K562 (cell line): Measurements from ENCODE around the gene GAK. TPM values are rescaled to one million over a fixed set of nuclear protein-coding genes. Genes with fewer than 3 reads are reported as not detected.
A peak's percentile ranks its signal among the peaks of the same experiment; 100 is the strongest.

Source experiments
- ATAC-seq: fragments of 200-7000 bp; cut with Tn5 transposase; 3 replicates; pipeline ENCODE4 v1.9.1; 2020; ENCODE audit warnings: moderate library complexity
- BruUV-seq: library from RNA; stranded (reverse); fragments of 400-500 nt; replicated peaks from 2 replicates; lab custom pipeline; 2021; lab: Mats Ljungman, UMichigan
- CTCF ChIA-PET: fragments of 300-600 bp; formaldehyde crosslinking; extraction: SDS; loops from one replicate; lab custom pipeline; 2021; ENCODE audit warnings: low intra/inter-chr PET ratio; lab: Yijun Ruan, JAX
- POLR2A ChIA-PET: fragments of 300-600, 350-650 bp; sonication (Branson Sonifier 250); formaldehyde crosslinking; extraction: SDS; loops from one replicate; lab custom pipeline; 2021; ENCODE audit warnings: antibody characterized with exemption, inconsistent platforms; lab: Yijun Ruan, JAX
- DNase-seq, 4 experiments: peaks; one replicate each; pipeline versions ENCODE4 v3.0.0 to v3.0.0-alpha.2; 2011 to 2018; ENCODE audit warnings: low spot score in 3 of 4, mixed read lengths in 3 of 4; ENCODE audit errors: extremely low read depth in 1 of 4
- FAIRE-seq: peaks from 2 replicates; lab custom pipeline; 2011; peaks lifted over from hg19 to GRCh38; lab: Jason Lieb, UNC
- H2AFZ ChIP-seq: 2 replicates; pipeline ENCODE4 v1.6.0; 2011; ENCODE audit warnings: low read depth, low read length, control low read depth, inconsistent platforms
- H3K27ac ChIP-seq: fragments of 200-600 bp; 3 replicates; pipeline ENCODE4 v1.8.0; 2011; ENCODE audit warnings: low read depth, mild to moderate bottlenecking, control low read depth, inconsistent platforms, low read length, moderate library complexity, mixed read lengths; ENCODE audit errors: extremely low read depth
- H3K27me3 ChIP-seq, 2 experiments: fragments of 300-600 bp in 1 of 2; 2 replicates in 1 of 2; 3 replicates in 1 of 2; pipeline versions ENCODE4 v1.6.0 to v1.8.0; 2011; ENCODE audit warnings: inconsistent platforms in 2 of 2, low read length in 2 of 2, mild to moderate bottlenecking in 1 of 2, mixed read lengths in 1 of 2, moderate library complexity in 1 of 2; ENCODE audit not compliant: control insufficient read depth in 2 of 2, insufficient read depth in 2 of 2
- H3K36me3 ChIP-seq: fragments of 300-600 bp; 3 replicates; pipeline ENCODE4 v1.8.0; 2011; ENCODE audit warnings: mild to moderate bottlenecking, low read length, inconsistent platforms; ENCODE audit not compliant: control insufficient read depth, insufficient read depth
- H3K4me1 ChIP-seq, 2 experiments: fragments of 200-600 bp in 1 of 2; replicated peaks in 1 of 2; 2 replicates in 1 of 2; 3 replicates in 1 of 2; pipeline versions ENCODE4 v1.5.1 to v1.8.0; 2011; ENCODE audit warnings: inconsistent platforms in 2 of 2, low read length in 2 of 2, mild to moderate bottlenecking in 1 of 2, mixed read lengths in 1 of 2, moderate library complexity in 1 of 2; ENCODE audit not compliant: control insufficient read depth in 2 of 2, insufficient read depth in 2 of 2
- H3K4me2 ChIP-seq: 2 replicates; pipeline ENCODE4 v1.6.1; 2011; ENCODE audit warnings: low read length, control low read depth, inconsistent platforms, mixed read lengths; ENCODE audit not compliant: insufficient read depth
- H3K4me3 ChIP-seq: fragments of 200-600 bp; sonication (generic), shearing (Covaris generic); 2 replicates; pipeline ENCODE4 v1.5.1; 2016; ENCODE audit warnings: control low read depth, inconsistent platforms
- H3K79me2 ChIP-seq: fragments of 200-600 bp; 3 replicates; pipeline ENCODE4 v1.8.0; 2011; ENCODE audit warnings: low read length, inconsistent platforms; ENCODE audit not compliant: control insufficient read depth, insufficient read depth
- H3K9ac ChIP-seq, 2 experiments: 2 replicates each; pipeline versions ENCODE4 v1.6.0 to v1.6.1; 2011; ENCODE audit warnings: low read depth in 2 of 2, low read length in 2 of 2, control low read depth in 1 of 2, inconsistent platforms in 1 of 2, mild to moderate bottlenecking in 1 of 2, mixed read lengths in 1 of 2; ENCODE audit not compliant: insufficient read depth in 1 of 2
- H3K9me1 ChIP-seq: one replicate; pipeline ENCODE4 v1.6.0; 2011; ENCODE audit warnings: inconsistent platforms, mild to moderate bottlenecking, low read length, moderate library complexity; ENCODE audit not compliant: control insufficient read depth, insufficient read depth
- H3K9me3 ChIP-seq: replicated peaks from 2 replicates; pipeline ENCODE4 v1.5.1; 2011; ENCODE audit warnings: low read depth, low read length, inconsistent platforms; ENCODE audit not compliant: control insufficient read depth, insufficient read depth
- H4K20me1 ChIP-seq: replicated peaks from 2 replicates; pipeline ENCODE4 v1.6.1; 2011; ENCODE audit warnings: low read length, inconsistent platforms, mixed read lengths; ENCODE audit not compliant: control insufficient read depth, insufficient read depth
- CBX8 ChIP-seq: fragments of 200-600 bp; sonication (generic); IDR thresholded peaks from 2 replicates; pipeline ENCODE4 v1.6.1; 2012; ENCODE audit warnings: borderline replicate concordance, mixed run types, low read depth, mild to moderate bottlenecking, moderate library complexity, mixed read lengths, low read length, control low read depth, inconsistent platforms; ENCODE audit not compliant: poor library complexity, severe bottlenecking; ENCODE audit errors: extremely low read depth
- HDAC8 ChIP-seq: fragments of 450-650 bp; IDR thresholded peaks from 2 replicates; pipeline ENCODE4 v1.6.1; 2016; ENCODE audit warnings: mild to moderate bottlenecking, missing genetic modification characterization, moderate library complexity, missing compliant biosample characterization
- NBN ChIP-seq: fragments of 450-650 bp; IDR thresholded peaks from 2 replicates; pipeline ENCODE4 v1.6.1; 2016; ENCODE audit warnings: low read depth, mild to moderate bottlenecking
- NFIC ChIP-seq: fragments of 450-650 bp; IDR thresholded peaks from 2 replicates; pipeline ENCODE4 v1.6.1; 2017; ENCODE audit warnings: mild to moderate bottlenecking, inconsistent platforms
- TCF3 ChIP-seq: sonication (generic); formaldehyde crosslinking; IDR thresholded peaks from 2 replicates; pipeline ENCODE4 v1.4.0; 2020; ENCODE audit warnings: mild to moderate bottlenecking, missing genetic modification reagents
- ZBTB33 ChIP-seq: sonication (generic); formaldehyde crosslinking; IDR thresholded peaks from 2 replicates; pipeline ENCODE4 v1.8.1; 2023; ENCODE audit warnings: mild to moderate bottlenecking, missing genetic modification reagents
- ZFPM2 ChIP-seq: fragments of 250-450 bp; sonication (Bioruptor Pico); IDR thresholded peaks from 2 replicates; pipeline ENCODE4 v1.5.1; 2022; ENCODE audit warnings: mild to moderate bottlenecking
- WGBS: fragments of 100-300 bp; shearing (Covaris generic); methylation state at CpG from one replicate; pipeline ENCODE4 v1.1.6; 2016; ENCODE audit warnings: low coverage, mixed read lengths; ENCODE audit not compliant: insufficient coverage; ENCODE audit errors: missing lambda C conversion rate; 5-methylcytosine and 5-hydroxymethylcytosine counted together
- in situ Hi-C: fragments of 300-500 bp; cut with MboI; formaldehyde crosslinking; loops from 4 replicates; pipeline ENCODE4 v1.15.0; 2018; ENCODE audit warnings: inconsistent platforms, mixed read lengths
- intact Hi-C: fragments of 100-400 bp; cut with micrococcal nuclease; formaldehyde crosslinking; loops from 2 replicates; pipeline ENCODE4 v1.14.2; 2022
- polyA plus RNA-seq, 8 experiments: library from polyadenylated mRNA; depleted of rRNA in 4 of 8; stranded (reverse) in 5 of 8; unstranded in 3 of 8; fragments of >200 nt; fragmentation: Nextera tagmentation in 2 of 8; fragmentation: Illumina TruSeq in 1 of 8; extraction: Ambion mirVana in 2 of 8; extraction: Trizol in 1 of 8; gene quantifications; 2 replicates each; pipeline versions ENCODE4 v1.2.1 to v1.2.3, GENCODE V29; 2011 to 2014; ENCODE audit warnings: inconsistent platforms in 1 of 8, missing spikeins in 1 of 8
- total RNA-seq, 7 experiments: library from RNA; depleted of rRNA in 6 of 7; stranded (reverse); fragments of >200 nt in 6 of 7; fragmentation: Illumina TruSeq in 2 of 7; extraction: Trizol in 2 of 7; gene quantifications; 2 replicates each; pipeline versions ENCODE4 v1.2.1 to v1.2.3, GENCODE V29; 2011 to 2021; ENCODE audit warnings: low replicate concordance in 1 of 7

Gene GAK
- total and polyA plus RNA-seq, 9 of the 15 experiments (the other 6 are each of a cell fraction or from before 2014, with no cell fraction given) = 1.3 to 102 (median 16.2) TPM

GRCh38 chr4:835148-836002 lies 96.7 kb downstream of the GAK start:
- no peak overlapping the region for H2AFZ ChIP-seq
- CTCF ChIA-PET = no interaction called here
- peaks cover 0 to 30% of the 10 kb centered on the region in 2 experiments; a peak in 2 of 5 replicates for H3K4me1 ChIP-seq
- ATAC-seq (no peak), DNase-seq (no peak), FAIRE-seq (no peak)
- H3K27ac ChIP-seq = no peak overlapping the region
- POLR2A ChIA-PET = interaction anchor here (0.6 kb wide), 1 partner anchor 22 kb away, joined by 5 read pairs; no protein-coding TSS in a partner anchor
- intact Hi-C loops = no loop called here
- no TSS peak for BruUV-seq
- WGBS = 23% methylated on average over 38 of the region's 46 CpGs
- H4K20me1 ChIP-seq = no peaks in the 10 kb centered on the region
- no peaks in the 10 kb centered on the region for H3K36me3 ChIP-seq
- no peak overlapping the region; a peak in 1 of 4 replicates for H3K9ac ChIP-seq
- no peaks in the 10 kb centered on the region for H3K79me2 ChIP-seq
- peaks cover 4% of the 10 kb centered on the region; the same call in 1 of the 2 replicates for H3K9me3 ChIP-seq
- in situ Hi-C loops = no loop called here
- H3K4me2 ChIP-seq = no peak overlapping the region
- H3K27me3 ChIP-seq = peaks cover 14 to 33% of the 10 kb centered on the region in 2 experiments; a peak in 4 of 5 replicates
- H3K4me3 ChIP-seq = no peak overlapping the region
- no peaks in the 10 kb centered on the region for H3K9me1 ChIP-seq
- no peak for TF ChIP-seq TCF3 (CRISPR knock-in tag)
- TF ChIP-seq CBX8 = no peak
- TF ChIP-seq ZFPM2 = no peak
- TF ChIP-seq HDAC8 (tag) = no peak
- TF ChIP-seq ZBTB33 (CRISPR knock-in tag) = peak; percentile 54; the same call in 1 of the 2 replicates
- no peak for TF ChIP-seq NBN
- TF ChIP-seq NFIC = peak; percentile 74
